HT-29 (cell line): Measurements from ENCODE around the gene GTF2IRD1. TPM values are rescaled to one million over a fixed set of nuclear protein-coding genes. Genes with fewer than 3 reads are reported as not detected.
A peak's percentile ranks its signal among the peaks of the same experiment; 100 is the strongest.
"Not testable (repeated sequence)": the region's sequence is repeated elsewhere in the genome, so short reads cannot be mapped to it uniquely, and the experiment has no call there.

Experiments used
- DNase-seq: peaks from one replicate; pipeline ENCODE4 v3.0.0-alpha.2; 2015; ENCODE audit warnings: low spot score
- total RNA-seq: library from RNA; depleted of rRNA; stranded (reverse); fragments of >200 nt; shearing (Covaris generic); gene quantifications from 2 replicates; pipeline ENCODE4 v1.2.3, GENCODE V29; 2014

The GTF2IRD1 gene
- total RNA-seq, 1 experiment from 2014 or later, result 34.6 TPM

GRCh38 chr7:74466196-74466813 is 12.6 kb downstream of the GTF2IRD1 start:
- no peak for DNase-seq

- DNase-seq, result no peak
These were observed 14.2 kb downstream of the GTF2IRD1 start for GRCh38 chr7:74467876-74468275.

- DNase-seq, result no peak
These were observed 16.8 kb downstream of the GTF2IRD1 start for GRCh38 chr7:74470504-74470903.

- peak; percentile 19 for DNase-seq
These were observed 19.4 kb downstream of the GTF2IRD1 start for GRCh38 chr7:74473116-74473515.

- no peak for DNase-seq
These were observed 20.7 kb downstream of the GTF2IRD1 start for GRCh38 chr7:74474271-74474865.

- peak; percentile 94 for DNase-seq
These were observed 21.7 kb downstream of the GTF2IRD1 start for GRCh38 chr7:74475243-74475986.

- no peak for DNase-seq
These were observed 22.3 kb downstream of the GTF2IRD1 start for GRCh38 chr7:74475987-74476350.

GRCh38 chr7:74476626-74477025 is 22.9 kb downstream of the GTF2IRD1 start:
- DNase-seq, result peak; percentile 35

GRCh38 chr7:74478671-74479065 is 25.0 kb downstream of the GTF2IRD1 start:
- no peak for DNase-seq

GRCh38 chr7:74479066-74479781 is 25.5 kb downstream of the GTF2IRD1 start:
- peak; percentile 83 for DNase-seq

GRCh38 chr7:74479961-74480829 is 26.5 kb downstream of the GTF2IRD1 start:
- DNase-seq, result peak; percentile 88

GRCh38 chr7:74480861-74481417 is 27.2 kb downstream of the GTF2IRD1 start:
- DNase-seq, result peak; percentile 80

- peak; percentile 71 for DNase-seq
These were observed 27.9 kb downstream of the GTF2IRD1 start for GRCh38 chr7:74481458-74482196.

GRCh38 chr7:74482197-74482467 is 28.4 kb downstream of the GTF2IRD1 start:
- no peak for DNase-seq

- peak; percentile 77 for DNase-seq
These were observed 29.1 kb downstream of the GTF2IRD1 start for GRCh38 chr7:74482629-74483401.

- peak; percentile 37 for DNase-seq
These were observed 30.0 kb downstream of the GTF2IRD1 start for GRCh38 chr7:74483402-74484336.

- no peak for DNase-seq
These were observed 31.9 kb downstream of the GTF2IRD1 start for GRCh38 chr7:74485611-74486010.

GRCh38 chr7:74488518-74489030 is 34.9 kb downstream of the GTF2IRD1 start:
- not testable (repeated sequence) for DNase-seq
